T-helper 22 cell (primary cell): ENCODE data around the gene NKAIN2.
"Not testable (repeated sequence)": the region's sequence is repeated elsewhere in the genome, so short reads cannot be mapped to it uniquely, and the experiment has no call there.

Experiments used
- DNase-seq: peaks from one replicate; pipeline ENCODE4 v3.0.0-alpha.2; 2020; ENCODE audit warnings: low read depth

NKAIN2 gene

DNA sequence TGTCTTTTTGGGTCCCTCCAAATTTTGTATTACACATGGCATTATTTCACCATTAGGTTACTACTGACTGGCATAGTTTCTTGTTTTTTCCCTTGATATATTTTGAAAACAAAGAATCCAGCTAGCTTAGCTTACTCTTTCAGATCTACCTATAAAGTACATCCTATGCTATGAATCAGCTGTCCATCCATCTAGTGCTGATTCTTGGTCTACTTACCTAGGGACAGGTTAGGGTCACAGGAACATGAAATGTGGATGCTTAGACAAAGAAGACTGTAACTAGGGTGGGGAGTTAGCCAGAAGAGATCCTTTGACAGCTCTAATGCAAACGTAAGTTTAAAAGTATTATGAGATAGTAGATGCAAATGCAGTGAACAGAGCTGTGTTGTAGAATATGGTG is 91.7 kb downstream of the NKAIN2 start:
- DNase-seq: no peak

DNA sequence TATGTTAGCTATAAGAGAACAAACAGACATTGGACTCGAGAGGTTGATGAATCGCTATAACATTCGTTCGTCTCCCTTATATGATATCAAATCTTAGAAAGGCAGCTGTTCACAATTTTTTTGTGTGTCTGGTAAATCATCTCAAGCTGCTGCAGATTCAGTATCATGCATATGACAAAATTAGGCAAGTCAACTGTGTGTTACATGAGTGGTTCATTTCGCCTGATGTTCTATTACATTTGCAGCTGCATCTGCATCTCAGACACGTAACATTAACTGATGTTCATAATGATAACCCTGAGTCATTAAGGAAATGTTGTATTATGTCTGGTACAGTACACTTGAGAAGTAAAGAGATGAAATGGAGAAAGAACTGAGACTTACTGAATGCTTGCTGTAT is 92.1 kb downstream of the NKAIN2 start:
- DNase-seq: no peak

DNA sequence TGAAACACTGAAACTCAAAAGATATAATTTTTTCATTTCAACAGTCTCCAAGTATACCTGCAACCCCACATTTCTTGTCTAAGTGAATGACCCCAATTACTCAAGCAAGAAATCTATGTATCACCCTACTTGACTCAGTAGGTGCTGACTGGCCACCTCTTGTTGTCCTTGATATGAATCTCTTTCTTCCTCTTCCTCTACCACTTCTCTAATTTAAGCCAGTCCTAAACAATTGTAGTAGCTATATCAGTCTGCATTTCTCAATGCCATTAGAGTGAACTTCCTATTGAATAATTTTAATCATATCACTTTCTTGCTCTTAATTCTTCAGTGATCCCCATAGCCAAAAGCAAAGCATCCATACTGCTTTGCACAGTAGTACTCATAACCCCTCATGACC is 93.2 kb downstream of the NKAIN2 start:
- DNase-seq: no peak

DNA sequence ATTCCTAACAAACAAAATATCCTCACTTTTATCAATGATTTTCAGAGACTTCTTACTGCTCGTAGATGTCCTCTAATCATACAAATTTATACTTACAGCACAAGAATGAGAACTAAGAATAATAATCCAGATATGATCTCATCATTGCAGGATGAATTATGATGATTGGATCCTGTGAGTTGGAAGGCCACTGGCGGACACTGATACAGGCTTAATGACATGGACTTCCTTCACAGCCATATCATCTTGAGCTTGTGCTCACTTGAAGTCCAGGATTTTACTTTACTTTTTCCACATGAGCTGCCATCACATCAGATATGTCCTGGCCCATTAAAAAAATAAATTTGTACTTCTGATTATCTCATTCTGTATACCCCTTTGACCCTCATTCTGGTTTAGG is 94.3 kb downstream of the NKAIN2 start:
- DNase-seq: no peak

DNA sequence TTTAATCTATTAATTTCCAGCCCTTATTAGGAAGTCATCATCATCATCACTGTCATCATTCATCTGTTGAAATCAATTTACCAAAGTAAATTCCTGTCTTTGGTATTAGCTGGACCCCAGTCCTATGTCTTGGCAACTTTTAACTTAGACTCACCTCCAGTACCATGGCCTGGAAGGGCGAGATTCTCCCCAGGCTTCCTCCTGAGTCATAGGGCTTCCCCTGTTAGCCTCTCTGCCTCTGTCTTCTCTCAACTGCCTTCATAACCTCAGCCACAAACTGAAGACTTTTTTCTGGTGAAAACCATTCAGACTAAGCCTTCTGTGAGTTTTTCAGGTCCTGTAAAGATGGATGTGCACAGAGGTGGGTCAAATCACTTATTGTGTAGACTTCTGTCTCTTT is 95.0 kb downstream of the NKAIN2 start:
- DNase-seq: no peak

DNA sequence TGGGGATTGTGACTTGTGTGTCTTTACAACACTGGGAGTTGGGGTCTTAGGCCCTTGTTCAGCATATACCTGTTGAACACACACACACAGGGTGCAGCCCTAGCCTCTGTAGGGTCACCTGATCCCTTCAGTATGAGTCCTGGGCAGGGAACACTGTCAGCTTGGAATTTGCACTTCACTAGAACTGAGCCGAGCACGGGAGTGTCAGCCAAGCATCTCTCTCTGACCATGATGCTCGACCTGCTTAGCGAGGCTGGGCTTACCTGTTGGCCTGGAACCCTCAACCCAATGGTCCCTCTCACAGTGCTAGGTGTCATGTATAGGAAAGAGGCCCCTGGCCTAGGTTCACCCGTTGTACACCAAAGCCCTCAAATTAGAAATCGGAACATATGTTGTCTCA is 96.1 kb downstream of the NKAIN2 start:
- no peak for DNase-seq

DNA sequence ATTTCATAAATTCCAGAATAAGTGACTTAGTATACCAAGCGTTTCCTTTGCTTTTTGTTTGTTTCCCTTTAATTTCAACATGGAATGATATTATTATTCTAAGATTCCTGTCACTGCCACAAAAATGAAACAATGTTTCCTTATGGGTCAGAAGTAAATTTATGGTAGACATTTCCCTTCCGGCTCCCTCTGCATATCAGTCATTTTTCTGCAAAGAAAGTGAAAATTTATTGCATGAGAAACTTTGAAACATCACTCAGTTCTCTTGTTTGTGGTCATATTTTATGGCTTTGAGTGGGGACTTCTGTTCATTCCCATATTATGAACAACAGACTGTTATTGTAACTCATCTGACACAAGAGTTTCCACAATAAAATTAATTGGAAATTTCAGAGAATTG is 97.8 kb downstream of the NKAIN2 start:
- no peak for DNase-seq

DNA sequence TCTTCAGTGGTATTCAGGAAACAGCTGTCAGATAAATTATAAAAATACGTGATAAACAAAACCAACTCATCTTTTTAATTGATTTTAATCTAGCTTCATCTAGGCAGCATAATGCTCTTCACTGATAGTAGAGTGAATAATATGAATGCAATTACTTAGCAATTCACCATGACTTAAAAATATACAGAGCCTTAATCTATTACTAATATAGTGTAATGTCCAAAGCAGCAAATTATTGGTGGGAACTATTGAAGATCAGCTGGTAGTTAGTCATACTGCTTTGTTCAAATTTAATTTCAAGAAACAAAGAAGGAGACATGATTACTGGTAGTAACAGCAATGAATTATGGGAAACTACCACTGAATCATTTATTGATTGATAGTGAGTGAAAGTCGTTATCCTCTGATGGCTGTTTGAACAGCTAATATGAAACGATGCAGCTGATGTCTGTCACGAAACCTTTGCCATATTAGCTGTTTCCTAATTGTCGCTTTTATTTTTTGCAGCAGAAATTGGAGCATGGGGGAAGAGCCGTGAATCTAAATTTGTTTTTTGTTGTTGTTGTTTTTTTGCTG is 99.2 kb downstream of the NKAIN2 start:
- DNase-seq: no peak

DNA sequence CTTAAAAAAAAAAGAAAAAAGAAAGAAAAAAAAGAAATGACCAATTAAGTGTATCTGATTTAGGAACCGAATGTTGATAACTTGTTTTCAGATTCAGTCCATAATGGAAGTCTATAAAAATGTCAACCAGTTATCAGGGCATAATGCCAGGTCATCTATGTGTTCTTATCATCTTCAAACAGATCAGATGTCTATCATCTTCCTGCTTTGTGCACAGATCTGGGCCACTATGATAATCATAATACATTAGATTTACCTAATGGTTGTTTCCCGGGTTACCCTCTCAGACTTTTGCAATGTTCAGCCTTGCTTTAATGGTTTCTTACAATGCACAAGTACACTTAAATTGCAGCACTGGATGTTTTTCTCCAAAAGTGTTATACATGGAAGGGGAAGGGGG is 100.6 kb downstream of the NKAIN2 start:
- no peak for DNase-seq

DNA sequence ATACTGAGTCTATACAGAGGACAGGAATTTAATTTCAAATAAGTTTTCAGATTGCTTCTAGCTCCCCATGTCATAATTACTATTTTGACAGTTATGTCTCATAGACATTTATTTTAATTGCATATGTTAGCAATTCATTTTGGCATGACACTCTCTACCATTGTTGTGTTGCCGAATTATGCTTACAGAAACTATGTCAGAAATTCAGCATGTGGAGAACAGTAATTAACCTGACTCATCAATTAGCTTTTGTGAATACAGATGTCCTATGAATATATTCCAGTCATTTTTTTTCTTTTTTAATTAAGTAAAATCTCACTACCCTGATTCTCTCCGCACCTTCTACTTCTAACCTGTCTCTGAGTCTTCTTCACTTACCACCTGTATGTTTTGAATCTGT is 105.1 kb downstream of the NKAIN2 start:
- no peak for DNase-seq

DNA sequence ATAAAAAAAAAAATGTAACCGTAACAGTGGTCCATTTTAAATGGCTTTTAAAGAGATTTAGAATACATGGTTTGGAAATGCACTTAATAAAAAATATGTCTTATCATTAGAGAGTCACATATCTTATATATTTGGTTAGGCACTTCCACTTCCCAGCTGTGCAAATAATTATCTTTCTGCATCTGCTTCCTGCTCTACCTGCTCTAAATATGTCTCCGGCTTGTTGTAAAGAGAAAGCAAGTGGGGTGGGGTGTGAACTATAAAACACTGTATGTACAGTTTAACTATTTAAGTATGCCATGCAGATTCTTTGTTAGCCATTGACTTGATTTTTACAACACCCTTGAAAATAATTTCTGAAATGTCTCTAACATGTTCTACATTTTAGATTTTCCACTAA is 106.3 kb downstream of the NKAIN2 start:
- no peak for DNase-seq

DNA sequence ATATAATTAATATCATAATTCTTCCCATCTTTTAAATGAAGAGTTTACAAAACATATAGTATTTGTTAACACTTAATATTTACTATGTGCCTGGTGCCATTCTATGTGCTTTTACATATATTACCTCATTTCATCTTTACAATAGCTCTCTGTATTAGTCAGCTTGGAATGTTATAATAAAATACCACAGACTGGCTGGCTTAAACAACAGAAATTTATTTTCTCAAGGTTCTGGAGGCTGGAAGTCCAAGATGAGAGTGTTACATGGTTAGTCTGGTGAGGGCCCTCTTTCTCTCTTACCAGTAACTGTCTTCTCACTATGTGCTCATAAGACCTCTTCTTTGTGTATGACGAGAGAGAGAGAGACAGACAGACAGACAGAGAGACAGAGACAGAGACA is 110.2 kb downstream of the NKAIN2 start:
- DNase-seq: no peak

DNA sequence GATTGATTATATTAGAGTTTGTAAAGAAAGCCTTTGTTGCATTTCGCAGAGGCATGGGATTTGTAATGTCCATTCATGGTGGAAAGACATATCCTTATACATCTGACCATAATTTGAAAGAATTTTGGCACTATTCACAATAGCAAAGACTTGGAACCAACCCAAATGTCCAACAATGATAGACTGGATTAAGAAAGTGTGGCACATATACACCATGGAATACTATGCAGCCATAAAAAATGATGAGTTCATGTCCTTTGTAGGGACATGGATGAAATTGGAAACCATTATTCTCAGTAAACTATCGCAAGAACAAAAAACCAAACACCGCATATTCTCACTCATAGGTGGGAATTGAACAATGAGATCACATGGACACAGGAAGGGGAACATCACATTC is 119.7 kb downstream of the NKAIN2 start:
- not testable (repeated sequence) for DNase-seq

DNA sequence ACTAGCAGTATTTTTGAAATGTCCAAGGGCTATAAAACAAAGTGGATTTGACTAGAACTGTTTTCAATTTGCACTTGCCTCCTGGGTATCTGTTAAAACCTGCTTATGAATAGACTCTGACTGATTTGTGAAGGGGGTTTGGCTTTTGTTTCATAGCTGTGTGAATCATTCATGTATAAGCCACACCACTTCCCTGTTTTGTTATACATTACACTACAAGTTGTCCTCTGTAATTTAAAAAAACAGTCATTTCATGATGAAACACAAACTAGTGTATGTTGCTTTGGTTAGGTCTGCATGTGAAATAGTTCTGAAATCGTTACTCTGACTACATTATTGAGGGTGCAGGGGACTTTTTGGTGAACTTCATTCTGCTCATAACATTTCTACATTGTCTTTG is 121.7 kb downstream of the NKAIN2 start:
- DNase-seq: no peak

DNA sequence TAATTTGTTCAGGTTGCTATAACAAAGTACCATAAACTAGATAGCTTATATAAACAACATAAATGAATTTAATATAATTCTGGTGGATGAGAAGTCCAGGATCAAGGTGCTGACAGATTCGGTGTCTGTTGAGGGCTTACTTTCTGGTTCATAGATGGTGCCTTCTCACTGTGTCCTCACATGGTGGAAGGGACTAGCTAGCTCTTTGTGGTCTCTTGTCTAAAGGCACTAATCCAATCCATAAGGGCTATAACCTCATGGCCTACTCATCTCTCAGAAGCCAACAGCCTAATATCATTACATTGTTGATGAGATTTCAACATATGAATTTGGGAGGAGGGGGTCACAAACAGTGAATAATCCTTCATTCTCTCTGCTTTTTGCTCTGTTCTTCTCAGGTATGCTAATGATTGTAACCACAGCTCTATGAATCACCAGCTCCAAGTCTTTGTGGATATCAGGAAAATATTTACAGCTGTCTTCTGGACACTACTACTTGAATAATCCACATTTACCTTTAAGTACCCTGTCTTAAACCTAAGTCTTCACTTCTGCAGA is 122.3 kb downstream of the NKAIN2 start:
- no peak for DNase-seq

DNA sequence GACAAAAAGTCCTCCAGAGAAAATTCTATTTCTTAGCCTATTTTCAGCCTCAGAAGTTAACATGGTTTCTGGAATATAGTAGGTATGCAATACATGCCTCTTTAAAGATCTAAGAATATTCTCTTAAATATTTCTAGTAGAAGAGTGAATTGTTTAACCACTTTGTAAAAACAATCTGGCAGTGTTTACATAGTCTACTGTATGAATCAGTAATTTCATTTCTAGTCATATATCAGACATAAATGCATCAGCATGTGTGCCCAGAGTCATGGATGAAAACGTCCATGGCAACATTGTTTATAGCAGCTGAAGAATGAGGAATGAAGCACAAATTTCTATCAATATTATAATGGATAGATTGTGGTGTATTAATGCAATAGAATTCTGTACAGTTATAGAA is 124.9 kb downstream of the NKAIN2 start:
- DNase-seq: no peak

DNA sequence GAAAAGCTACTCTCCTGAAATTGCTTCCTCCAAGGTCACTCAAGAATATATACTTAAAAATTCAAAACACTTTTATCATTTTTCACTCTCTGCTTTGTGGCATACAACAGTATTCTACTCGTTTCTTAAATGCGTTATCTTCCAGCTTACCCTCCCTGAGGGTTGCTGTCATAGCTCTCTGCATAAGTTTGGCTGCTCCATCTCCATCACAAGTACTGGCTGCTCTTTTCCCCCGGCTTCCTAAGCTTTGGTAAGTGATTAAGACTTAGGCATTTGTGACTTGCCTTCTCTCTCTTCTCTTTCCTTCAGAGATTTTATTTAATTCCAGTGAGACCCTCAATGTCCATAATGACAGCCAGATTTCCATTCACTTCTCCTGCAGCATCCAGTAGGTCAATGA is 128.3 kb downstream of the NKAIN2 start:
- DNase-seq: no peak

DNA sequence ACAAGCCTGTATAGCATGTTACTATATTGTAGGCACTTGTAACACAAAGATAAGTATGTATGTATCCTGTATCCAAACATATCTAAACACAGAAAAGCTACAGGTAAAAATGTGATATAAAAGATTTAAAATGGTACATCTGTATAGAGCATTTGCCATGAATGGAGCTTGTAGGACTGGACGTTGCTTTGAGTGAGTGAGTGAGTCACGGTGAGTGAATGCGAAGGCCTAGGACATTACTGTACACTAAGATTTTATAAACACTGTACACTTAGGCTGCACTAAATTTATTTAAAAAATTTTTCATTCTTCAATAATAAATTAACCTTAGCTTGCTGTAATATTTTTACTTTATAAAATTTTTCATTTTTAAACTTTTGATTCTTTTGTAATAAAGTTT is 136.9 kb downstream of the NKAIN2 start:
- DNase-seq: no peak

DNA sequence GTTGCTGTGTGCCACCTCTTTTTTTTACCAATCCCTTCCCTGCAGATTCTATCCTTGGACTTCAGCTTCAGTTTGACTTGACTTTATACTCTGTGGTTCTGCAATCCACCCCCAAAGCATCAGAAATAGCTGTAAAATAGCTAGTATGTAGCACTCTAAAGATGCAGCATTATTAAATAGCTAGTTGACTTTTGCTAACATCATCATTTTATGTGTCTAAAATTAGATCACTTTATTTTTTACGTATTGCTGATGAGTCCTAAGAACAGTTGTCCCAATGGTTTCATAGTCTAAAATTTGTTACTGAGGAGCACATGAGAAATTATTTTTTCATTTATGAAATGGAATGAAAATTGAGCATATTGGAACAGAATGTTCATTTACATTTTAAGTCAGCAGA is 138.2 kb downstream of the NKAIN2 start:
- DNase-seq: no peak

DNA sequence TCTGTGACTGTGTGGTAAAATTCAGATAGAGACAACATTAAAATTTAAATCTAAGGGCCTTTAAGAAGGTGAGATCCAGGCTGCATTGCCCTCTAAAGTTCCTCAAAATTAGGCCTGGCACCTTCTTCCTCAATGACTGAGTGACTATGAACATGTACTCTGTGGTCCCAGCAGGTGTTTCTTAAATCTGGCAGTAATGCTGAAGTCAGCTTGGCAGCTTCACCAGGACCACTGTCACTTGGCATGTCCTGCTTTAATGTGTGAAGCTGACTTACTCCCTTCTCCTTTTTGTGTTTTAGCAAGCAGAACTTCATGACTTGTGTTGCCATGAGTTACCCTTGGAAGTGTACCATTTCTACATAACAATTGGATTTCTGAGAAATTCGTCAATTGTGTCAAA is 141.7 kb downstream of the NKAIN2 start:
- no peak for DNase-seq

DNA sequence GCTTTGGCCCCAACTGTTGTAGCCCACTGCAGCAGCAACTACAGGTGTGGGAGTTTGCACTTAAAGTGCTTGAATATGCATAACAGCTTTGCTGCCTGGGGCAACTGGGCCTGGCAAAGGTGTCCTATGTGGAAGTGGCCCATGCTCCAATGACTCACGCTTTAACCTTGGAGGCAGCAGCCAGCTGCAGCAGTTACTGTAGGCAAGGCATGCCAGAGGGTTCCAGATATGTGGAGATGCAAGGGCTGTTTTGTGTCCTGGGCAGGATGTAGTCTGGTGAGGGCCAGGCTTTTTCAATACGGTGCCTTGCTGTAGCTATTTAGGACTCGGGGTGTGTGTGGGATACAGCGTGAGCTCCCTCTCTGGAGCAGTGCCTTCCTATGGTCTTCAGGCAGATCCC is 150.3 kb downstream of the NKAIN2 start:
- DNase-seq: no peak

DNA sequence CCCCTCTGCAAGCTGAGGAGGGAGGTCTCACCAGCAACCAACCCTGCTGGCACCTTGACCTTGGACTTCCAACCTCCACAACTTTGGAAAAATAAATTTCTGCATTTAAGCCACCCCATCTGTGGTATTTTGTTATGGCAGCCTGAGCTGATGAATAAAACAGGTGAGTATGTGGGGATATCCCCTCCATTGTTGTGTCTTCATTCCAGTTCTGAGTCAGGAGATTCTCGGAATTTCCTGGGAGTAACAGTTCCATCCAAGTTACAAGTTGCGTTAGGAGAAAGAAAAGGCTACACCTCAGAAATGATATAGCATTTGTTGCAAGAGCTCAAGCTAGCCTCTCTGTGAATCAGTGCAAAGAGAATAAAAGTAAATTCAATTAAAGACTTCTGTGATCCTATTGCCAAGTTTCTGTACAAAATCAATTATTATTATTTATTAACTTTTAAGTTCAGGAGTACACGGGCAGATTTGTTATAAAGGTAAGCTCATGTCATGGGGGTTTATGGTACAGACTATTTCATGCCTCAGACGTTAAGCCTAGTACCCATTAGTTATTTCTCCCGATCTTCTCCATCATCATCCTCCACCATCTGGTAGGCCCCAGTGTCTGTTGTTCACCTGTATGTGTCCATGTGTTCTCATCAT is 153.0 kb downstream of the NKAIN2 start:
- DNase-seq: no peak

DNA sequence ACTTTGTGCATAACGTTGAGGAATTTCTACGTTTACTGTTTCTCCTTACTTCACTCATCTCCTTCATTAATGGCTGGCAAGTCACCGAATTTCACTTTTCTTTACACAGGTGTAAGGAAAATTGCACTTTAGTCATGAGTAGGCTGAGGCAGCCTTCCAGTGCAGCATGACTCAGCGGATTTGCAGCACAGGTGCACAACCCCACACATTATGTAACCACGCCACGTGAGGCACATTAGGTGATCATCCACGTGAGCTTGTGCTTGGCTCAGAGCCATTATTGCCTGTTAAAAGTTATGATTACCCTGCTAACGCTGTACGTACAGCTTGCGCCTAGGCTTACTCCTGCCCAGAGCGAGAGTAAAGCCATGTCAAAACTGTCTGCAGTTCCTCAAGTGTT is 158.8 kb downstream of the NKAIN2 start:
- DNase-seq: no peak

DNA sequence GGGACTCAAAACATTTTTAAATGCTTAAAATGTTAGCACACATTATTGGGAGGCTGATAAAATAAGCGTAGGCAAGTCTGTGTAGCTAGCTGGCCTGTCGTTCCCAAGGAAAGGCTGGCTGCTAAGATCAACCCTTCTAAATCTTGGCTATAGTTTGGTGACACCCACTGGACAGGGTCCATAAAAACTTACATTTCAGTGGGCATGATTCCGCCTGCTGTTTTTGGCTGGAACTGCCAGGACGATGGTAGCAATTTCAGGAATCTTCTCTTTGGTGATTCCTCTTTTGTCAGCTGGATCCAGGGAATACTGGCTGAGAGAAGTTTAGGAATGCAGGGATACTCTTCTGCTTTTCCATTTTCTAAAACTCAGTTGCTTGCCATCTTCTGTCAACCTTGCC is 162.2 kb downstream of the NKAIN2 start:
- DNase-seq: no peak
